Lung (tissue), 12 donors: ENCODE results near the gene TXNRD2. TPM values are rescaled to one million over a fixed set of nuclear protein-coding genes. Genes with fewer than 3 reads are reported as not detected.

Source experiments
- ATAC-seq: fragments of 200-7000 bp; cut with Tn5 transposase; one replicate; pipeline ENCODE4 v1.9.1; 2020; ENCODE audit warnings: moderate number of reproducible peaks; ENCODE audit not compliant: insufficient read depth, low FRiP score
- DNase-seq, 3 donors: peaks; one replicate each; pipeline ENCODE4 v3.0.0-alpha.2; 2013 to 2017
- H3K27ac ChIP-seq, 2 donors: one replicate each; pipeline ENCODE4 v1.5.1; 2013; ENCODE audit warnings: mild to moderate bottlenecking in 2 of 2, moderate library complexity in 2 of 2, control low read depth in 1 of 2, inconsistent platforms in 1 of 2, low read depth in 1 of 2, low read length in 1 of 2
- H3K27me3 ChIP-seq, 3 donors: one replicate each; pipeline ENCODE4 v1.5.1; 2013; ENCODE audit warnings: low read length in 2 of 3; ENCODE audit not compliant: control insufficient read depth in 3 of 3, insufficient read depth in 3 of 3
- H3K36me3 ChIP-seq, 4 donors: one replicate each; pipeline ENCODE4 v1.5.1; 2013; ENCODE audit warnings: low read length in 4 of 4, mild to moderate bottlenecking in 1 of 4, moderate library complexity in 1 of 4; ENCODE audit not compliant: control insufficient read depth in 4 of 4, insufficient read depth in 4 of 4
- H3K4me1 ChIP-seq, 5 donors: one replicate each; pipeline ENCODE4 v1.5.1; 2013; ENCODE audit warnings: low read length in 5 of 5, mild to moderate bottlenecking in 2 of 5, moderate library complexity in 1 of 5; ENCODE audit not compliant: control insufficient read depth in 5 of 5, insufficient read depth in 5 of 5
- H3K4me3 ChIP-seq: one replicate; pipeline ENCODE4 v1.5.1; 2013; ENCODE audit warnings: mild to moderate bottlenecking, control low read depth, moderate library complexity
- H3K9ac ChIP-seq, 2 donors: one replicate each; pipeline ENCODE4 v1.5.1; 2013; ENCODE audit warnings: low read length in 2 of 2, control low read depth in 1 of 2; ENCODE audit not compliant: insufficient read depth in 1 of 2
- H3K9me3 ChIP-seq, 4 donors: one replicate each; pipeline ENCODE4 v1.5.1; 2013; ENCODE audit warnings: low read length in 3 of 4, mild to moderate bottlenecking in 1 of 4, moderate library complexity in 1 of 4; ENCODE audit not compliant: control insufficient read depth in 4 of 4, insufficient read depth in 3 of 4
- CTCF ChIP-seq: IDR thresholded peaks from 2 replicates; pipeline ENCODE4 v1.5.1; 2012; ENCODE audit warnings: mild to moderate bottlenecking; ENCODE audit errors: control extremely low read depth, extremely low read depth
- WGBS, 2 donors: extraction: QIAGEN DNeasy Blood & Tissue Kit; methylation state at CpG; one replicate each; pipeline ENCODE4 v1.1.7; 2013; 5-methylcytosine and 5-hydroxymethylcytosine counted together
- polyA plus RNA-seq, 2 donors: library from polyadenylated mRNA; stranded (reverse); fragments of 200-250 nt; gene quantifications; one replicate each; pipeline ENCODE4 v1.2.1, GENCODE V29; 2013
- total RNA-seq, 2 donors: library from RNA; depleted of rRNA in 1 of 2; stranded (reverse); fragments of >200 nt in 1 of 2; gene quantifications; one replicate each; pipeline ENCODE4 v1.2.1, GENCODE V29; 2014 to 2021
- donor health status: control.
- donor health status: control.
- donor health status: Bipolar disorder and iron deficiency.
- donor health status: healthy.
- donor health status: DM: yes; HTN: yes; CAD: no.

The TXNRD2 gene
- total and polyA plus RNA-seq, 4 donors, result 20.3 to 59.2 (median 32.2) TPM

GRCh38 chr22:19981171-19981960 is 39.7 kb upstream of the TXNRD2 start:
- DNase-seq (no peak), ATAC-seq (no peak)
- Histone ChIP-seq H3K4me3 (no peak overlapping the region), H3K27me3 (no peaks in the 10 kb centered on the region), H3K27ac (no peak overlapping the region), H3K9ac (no peak overlapping the region), H3K36me3 (peaks cover 0 to 14% (median 6%) of the 10 kb centered on the region in 4 donors), H3K9me3 (no peaks in the 10 kb centered on the region), H3K4me1 (peaks cover 4 to 16% (median 11%) of the 10 kb centered on the region in 5 donors)
- TF ChIP-seq CTCF, result no peak
- 94% methylated on average over 32 to 33 of the region's 33 CpGs for WGBS, 2 donors

- H3K9me3 ChIP-seq, result no peaks in the 10 kb centered on the region
- no peak overlapping the region for H3K9ac ChIP-seq
- no peak for TF ChIP-seq CTCF
- H3K4me3 ChIP-seq, result no peak overlapping the region
- ATAC-seq (no peak), DNase-seq (no peak)
- H3K4me1 ChIP-seq, result peaks cover under 1 to 10% (median 6%) of the 10 kb centered on the region in 5 donors
- WGBS, 2 donors, result 86 to 94% methylated on average over 7 of the region's 7 CpGs
- no peak overlapping the region for H3K27ac ChIP-seq
- H3K27me3 ChIP-seq, result no peaks in the 10 kb centered on the region
- peaks cover 0 to 14% (median 6%) of the 10 kb centered on the region in 4 donors for H3K36me3 ChIP-seq
Observed at GRCh38 chr22:19980766-19981165, 39.1 kb upstream of the TXNRD2 start.

- peaks cover 0 to 4% (median 2%) of the 10 kb centered on the region in 5 donors for H3K4me1 ChIP-seq
- no peak for DNase-seq
- no peak overlapping the region for H3K27ac ChIP-seq
- no peak overlapping the region for H3K9ac ChIP-seq
- WGBS, 2 donors, result 93 to 96% methylated on average over 46 to 52 of the region's 52 CpGs
- H3K27me3 ChIP-seq, result no peaks in the 10 kb centered on the region
- no peaks in the 10 kb centered on the region for H3K9me3 ChIP-seq
- no peak for ATAC-seq
- TF ChIP-seq CTCF, result no peak
- H3K4me3 ChIP-seq, result no peak overlapping the region
- H3K36me3 ChIP-seq, result peaks cover 0 to 14% (median 6%) of the 10 kb centered on the region in 4 donors
Observed at GRCh38 chr22:19979712-19980493, 38.3 kb upstream of the TXNRD2 start.
